ENCODE data around the gene SLC16A3.

Gene SLC16A3

GRCh38 chr17:82269138-82269881, 40.5 kb downstream of the SLC16A3 start:
- DNase-seq (ENCODE audit: low read depth), result no peak

- no peak for DNase-seq (ENCODE audit: low read depth)
Observed at GRCh38 chr17:82269882-82270500, 41.1 kb downstream of the SLC16A3 start.

GRCh38 chr17:82270651-82271050, 41.8 kb downstream of the SLC16A3 start:
- DNase-seq (ENCODE audit: low read depth), result no peak

- DNase-seq (ENCODE audit: low read depth), result no peak
Observed at GRCh38 chr17:82271401-82271800, 42.6 kb downstream of the SLC16A3 start.

- no peak for DNase-seq (ENCODE audit: low read depth)
Observed at GRCh38 chr17:82272495-82273326, 43.9 kb downstream of the SLC16A3 start.

- DNase-seq (ENCODE audit: low read depth), result peak; percentile 86
Observed at GRCh38 chr17:82273327-82274133, 44.7 kb downstream of the SLC16A3 start, which contains the start of gene CSNK1D. TSS of gene CSNK1D (minus strand) at chr17:82273700. CDS start at chr17:82273381, 319 bp downstream.

GRCh38 chr17:82274134-82275020, 45.5 kb downstream of the SLC16A3 start:
- no peak for DNase-seq (ENCODE audit: low read depth)

GRCh38 chr17:82275326-82275725, 46.5 kb downstream of the SLC16A3 start:
- no peak for DNase-seq (ENCODE audit: low read depth)

GRCh38 chr17:82276938-82277337, 48.1 kb downstream of the SLC16A3 start:
- DNase-seq (ENCODE audit: low read depth), result no peak

GRCh38 chr17:82277851-82278250, 49.0 kb downstream of the SLC16A3 start:
- DNase-seq (ENCODE audit: low read depth), result no peak

- DNase-seq (ENCODE audit: low read depth), result no peak
Observed at GRCh38 chr17:82278308-82278707, 49.5 kb downstream of the SLC16A3 start.

- no peak for DNase-seq (ENCODE audit: low read depth)
Observed at GRCh38 chr17:82278786-82279391, 50.0 kb downstream of the SLC16A3 start.

GRCh38 chr17:82280537-82280936, 51.7 kb downstream of the SLC16A3 start:
- DNase-seq (ENCODE audit: low read depth), result no peak

- no peak for DNase-seq (ENCODE audit: low read depth)
Observed at GRCh38 chr17:82281076-82281475, 52.2 kb downstream of the SLC16A3 start.

GRCh38 chr17:82281502-82282238, 52.8 kb downstream of the SLC16A3 start:
- no peak for DNase-seq (ENCODE audit: low read depth)

GRCh38 chr17:82282239-82283207, 53.7 kb downstream of the SLC16A3 start:
- DNase-seq (ENCODE audit: low read depth), result no peak

GRCh38 chr17:82283208-82283749, 54.4 kb downstream of the SLC16A3 start:
- no peak for DNase-seq (ENCODE audit: low read depth)

- DNase-seq (ENCODE audit: low read depth), result no peak
Observed at GRCh38 chr17:82285141-82285540, 56.3 kb downstream of the SLC16A3 start.

Data from stimulated activated CD8-positive, alpha-beta memory T cell treated with anti-CD3 and anti-CD28 coated beads, Interleukin-12 subunit alpha, Interleukin-12 subunit beta, amount 100 ng/mL, for 1 hour (primary cell).